Inflammatory macrophage treated with lipopolysaccharide for 1 hour (primary cell): ENCODE data around the gene DCTN4.

Source experiments
- DNase-seq, 2 donors: peaks; one replicate each; pipeline ENCODE4 v3.0.0-alpha.2; 2020 to 2022

The DCTN4 gene

DNA sequence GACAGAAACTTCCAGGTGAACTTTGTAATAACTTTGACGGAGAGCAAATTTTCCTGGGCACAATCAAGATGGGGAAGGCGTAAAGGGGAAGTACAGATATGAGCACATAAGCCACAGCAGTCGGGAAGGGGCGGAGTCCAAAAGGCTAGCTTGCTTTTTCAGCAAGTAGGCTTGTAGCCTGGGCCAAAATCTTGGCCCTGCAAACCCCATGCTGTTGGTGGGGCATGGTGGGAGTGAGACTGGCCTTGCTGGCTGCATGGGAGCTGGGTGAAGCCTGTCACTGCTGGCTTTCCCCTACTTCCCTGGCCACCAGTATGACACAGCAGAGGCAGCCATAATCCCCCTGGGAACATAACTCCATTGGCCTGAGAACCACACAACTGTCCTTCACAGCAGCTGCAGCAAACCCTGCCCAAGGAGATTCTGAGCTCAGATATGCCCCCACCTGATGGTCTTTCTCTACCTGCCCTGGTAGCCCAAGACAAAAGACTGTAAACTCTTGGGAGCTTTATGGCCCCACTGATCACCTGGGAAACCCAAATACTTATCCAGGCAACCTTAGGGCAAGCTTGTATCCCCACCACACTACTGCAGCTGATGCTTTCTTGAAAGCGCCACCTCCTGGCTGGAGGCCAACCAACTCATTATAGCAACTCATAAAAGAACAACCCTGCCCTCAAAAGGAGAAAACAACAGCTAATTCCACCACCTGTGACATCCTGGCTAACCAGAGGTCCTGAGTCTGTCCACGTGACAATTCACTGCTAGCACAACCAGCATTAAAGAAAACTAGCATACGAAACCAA lies 24.0 kb downstream of the DCTN4 start:
- peak; percentile 81 to 83 for DNase-seq

DNA sequence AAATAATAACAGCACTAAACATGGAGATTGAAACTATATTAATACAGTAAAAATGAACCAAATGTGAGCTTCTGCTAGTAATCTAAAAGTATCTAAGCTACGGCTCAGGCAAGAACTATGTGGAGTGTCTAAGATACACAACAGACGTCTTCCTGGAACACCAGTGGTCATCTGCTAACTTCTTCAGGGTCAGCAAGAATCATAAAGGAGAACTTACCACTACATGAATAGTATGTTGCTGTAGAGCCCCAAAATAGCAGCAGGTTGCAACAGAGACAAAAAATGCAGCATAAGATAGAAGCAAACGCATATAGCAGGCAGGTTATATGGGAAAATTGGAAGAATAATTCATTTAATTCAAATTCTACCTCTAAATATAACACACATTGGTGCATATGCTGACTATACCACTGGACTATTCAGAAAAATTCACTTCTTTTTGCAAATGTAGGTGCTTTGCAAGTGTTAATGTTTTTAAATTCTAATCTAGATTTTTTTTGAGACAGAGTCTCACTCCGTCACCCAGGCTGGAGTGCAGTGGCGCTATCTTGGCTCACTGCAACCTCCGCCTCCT lies 27.1 kb downstream of the DCTN4 start:
- peak; percentile 35 to 49 for DNase-seq

GRCh38 chr5:150729859-150730258 lies 29.0 kb downstream of the DCTN4 start:
- no peak for DNase-seq

- DNase-seq, result no peak
Observed at GRCh38 chr5:150723845-150724244, 35.0 kb downstream of the DCTN4 start.

DNA sequence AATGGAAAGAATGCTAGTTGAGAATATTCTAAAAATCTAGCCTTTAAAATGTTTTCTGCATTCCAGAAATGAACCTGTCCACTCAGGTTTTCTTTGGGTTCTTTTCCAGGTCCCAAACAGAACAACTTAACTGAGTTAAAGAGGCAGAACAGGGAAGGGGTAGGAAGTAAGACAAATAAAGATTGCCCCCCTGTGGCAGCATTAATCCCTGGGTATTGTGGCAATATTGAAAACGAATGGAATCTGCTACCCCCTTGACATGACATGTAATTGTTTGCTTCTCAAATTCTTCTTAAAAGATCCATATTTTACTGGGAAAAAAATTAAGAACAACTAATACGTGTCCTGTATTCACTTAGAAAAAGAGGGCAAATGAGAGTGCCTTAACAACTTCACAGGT lies 48.7 kb downstream of the DCTN4 start:
- no peak for DNase-seq

- DNase-seq, result no peak
Observed at GRCh38 chr5:150706776-150707390, 51.9 kb downstream of the DCTN4 start.

DNA sequence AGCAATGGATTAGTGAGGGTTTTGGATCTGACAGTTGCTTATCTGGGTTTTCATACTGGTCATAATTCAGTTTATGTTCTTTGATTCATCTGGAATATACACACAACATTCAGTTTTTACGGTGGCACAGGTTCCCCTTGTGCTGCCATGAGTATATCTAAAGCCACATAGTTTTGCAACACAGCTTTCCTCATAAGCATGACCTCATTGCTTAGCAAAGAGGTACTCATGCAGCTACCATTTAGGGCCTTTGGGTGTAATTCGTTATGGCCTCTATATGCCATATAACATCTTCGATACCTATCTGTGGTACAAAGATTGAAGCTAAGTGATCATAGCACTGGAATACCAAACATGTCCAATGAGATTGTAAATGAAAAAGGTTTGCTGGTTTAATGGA lies 55.1 kb downstream of the DCTN4 start:
- peak; percentile 80 to 87 for DNase-seq

- peak; percentile 82 to 94 for DNase-seq
Observed at GRCh38 chr5:150700594-150701377, 58.0 kb downstream of the DCTN4 start, which contains the start of gene RBM22. Gene RBM22 (minus strand): TSS chr5:150701062. CDS start chr5:150700985, 77 bp downstream.

DNA sequence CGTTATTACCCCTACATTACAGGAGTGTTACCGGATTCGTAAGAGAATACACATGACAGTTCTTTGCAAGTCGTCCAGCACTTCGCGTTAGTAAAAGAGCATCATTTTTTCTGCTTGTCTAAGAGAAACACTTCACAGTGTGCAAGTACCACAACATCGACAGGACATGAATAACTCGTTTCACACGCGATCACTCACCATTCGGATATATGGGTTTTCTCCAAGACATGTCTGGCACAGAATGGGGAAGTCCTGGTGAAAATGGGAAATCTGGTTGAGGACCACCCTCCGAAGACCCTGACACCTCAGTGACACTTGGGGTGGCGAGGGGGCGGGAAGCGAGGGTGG lies 58.6 kb downstream of the DCTN4 start:
- no peak for DNase-seq

- DNase-seq, result no peak
Observed at GRCh38 chr5:150694612-150695011, 64.2 kb downstream of the DCTN4 start.

DNA sequence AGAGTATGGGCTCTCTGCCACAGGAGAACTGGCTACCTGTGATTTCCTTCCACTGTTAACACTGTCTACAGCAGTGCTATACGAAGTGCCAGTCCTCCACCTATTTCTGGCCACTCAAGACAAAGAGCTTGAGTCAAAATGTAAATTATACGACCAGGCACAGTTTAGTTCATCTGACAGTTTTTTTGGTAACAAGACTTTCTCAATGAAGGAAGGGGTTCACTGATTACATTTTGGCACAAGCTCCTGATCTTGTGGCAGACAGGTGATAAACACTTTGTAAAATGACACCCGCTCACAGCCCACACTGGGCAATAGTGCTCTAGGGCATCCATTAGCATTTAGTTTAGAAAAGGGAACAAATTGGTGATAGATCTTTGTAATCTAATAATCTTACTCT lies 66.5 kb downstream of the DCTN4 start:
- no peak for DNase-seq

DNA sequence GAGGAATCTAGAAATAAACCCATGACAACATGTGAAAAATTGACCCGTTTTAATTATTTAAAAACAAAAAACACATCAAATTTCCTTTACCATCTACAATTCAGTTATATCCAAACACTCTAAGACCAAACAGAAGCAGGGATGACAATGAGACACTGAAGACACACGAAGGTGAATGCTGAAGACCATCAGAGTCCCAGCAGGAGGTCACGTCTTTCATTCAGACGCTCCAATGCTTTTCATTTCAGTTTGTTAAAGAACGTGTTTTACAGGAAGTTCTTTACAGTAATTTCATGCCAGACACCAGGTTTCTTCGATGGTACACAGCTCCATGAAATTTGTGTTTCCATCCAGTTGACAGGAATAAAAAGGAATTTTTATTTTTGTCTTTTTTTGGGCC lies 68.1 kb downstream of the DCTN4 start:
- DNase-seq, result no peak

- DNase-seq, result no peak
Observed at GRCh38 chr5:150689120-150689519, 69.7 kb downstream of the DCTN4 start.

- DNase-seq, result no peak
Observed at GRCh38 chr5:150676578-150676977, 82.2 kb downstream of the DCTN4 start.

DNA sequence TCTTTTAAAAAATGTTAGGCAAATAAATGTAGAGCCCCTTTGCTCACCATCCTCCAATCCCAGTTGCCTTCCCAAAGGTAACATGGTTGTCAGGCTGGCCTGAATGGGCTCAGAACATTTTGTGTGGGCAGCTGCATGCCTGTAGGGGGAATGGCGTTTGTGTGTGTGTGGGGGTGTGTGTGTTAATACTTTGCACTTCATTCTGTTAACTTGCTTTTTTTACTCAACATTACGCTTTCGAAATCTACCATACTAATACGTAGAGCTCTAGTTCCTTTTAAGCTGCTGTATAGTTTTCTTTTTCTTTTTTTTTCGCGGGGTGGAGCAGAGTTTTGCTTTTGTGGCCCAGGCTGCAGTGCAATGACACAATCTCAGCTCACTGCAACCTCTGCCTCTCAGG lies 83.7 kb downstream of the DCTN4 start:
- peak; percentile 65 to 66 for DNase-seq

DNA sequence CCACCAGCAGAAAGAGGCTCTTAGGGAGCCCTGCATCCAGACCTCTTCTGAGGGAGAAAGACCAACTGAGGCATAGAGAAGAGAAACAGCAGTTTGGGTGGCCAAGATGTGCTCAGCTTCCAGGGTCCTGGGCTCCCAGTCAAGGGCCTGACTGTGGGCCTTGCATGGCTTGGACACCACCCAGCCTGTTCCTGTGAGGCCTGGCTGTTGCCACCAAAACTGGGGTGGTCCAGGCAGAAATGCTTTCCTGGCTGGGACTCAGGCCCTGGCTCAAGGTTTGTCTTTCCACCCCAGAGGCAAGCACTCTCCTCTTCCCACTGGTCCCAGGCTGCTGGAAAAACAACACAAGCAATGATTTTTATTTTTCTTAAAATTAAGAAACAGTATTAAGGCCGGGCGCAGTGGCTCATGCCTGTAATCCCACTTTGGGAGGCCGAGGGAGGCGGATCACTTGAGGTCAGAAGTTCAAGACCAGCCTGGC lies 84.4 kb downstream of the DCTN4 start:
- DNase-seq, result no peak

- DNase-seq, result no peak
Observed at GRCh38 chr5:150672884-150673275, 85.9 kb downstream of the DCTN4 start.

GRCh38 chr5:150672237-150672883 lies 86.5 kb downstream of the DCTN4 start:
- peak; percentile 2 to 14 for DNase-seq

GRCh38 chr5:150671509-150672236 lies 87.1 kb downstream of the DCTN4 start:
- DNase-seq, result no peak

- DNase-seq, result no peak
Observed at GRCh38 chr5:150670948-150671310, 87.9 kb downstream of the DCTN4 start.

- no peak for DNase-seq
Observed at GRCh38 chr5:150670275-150670947, 88.4 kb downstream of the DCTN4 start.
